Measurements from ENCODE around the gene CDCA3.

Gene CDCA3

GRCh38 chr12:6863586-6864321, 12.7 kb upstream of the CDCA3 start:
- DNase-seq (ENCODE audit: low read depth in 2 of 2) = no peak
- no peak overlapping the region for H3K4me3 ChIP-seq (replicated peaks in 1 of 2; ENCODE audit: low read depth in 2 of 2, low read length in 2 of 2)

GRCh38 chr12:6863033-6863432, 11.9 kb upstream of the CDCA3 start:
- TF ChIP-seq, protein P1, sequence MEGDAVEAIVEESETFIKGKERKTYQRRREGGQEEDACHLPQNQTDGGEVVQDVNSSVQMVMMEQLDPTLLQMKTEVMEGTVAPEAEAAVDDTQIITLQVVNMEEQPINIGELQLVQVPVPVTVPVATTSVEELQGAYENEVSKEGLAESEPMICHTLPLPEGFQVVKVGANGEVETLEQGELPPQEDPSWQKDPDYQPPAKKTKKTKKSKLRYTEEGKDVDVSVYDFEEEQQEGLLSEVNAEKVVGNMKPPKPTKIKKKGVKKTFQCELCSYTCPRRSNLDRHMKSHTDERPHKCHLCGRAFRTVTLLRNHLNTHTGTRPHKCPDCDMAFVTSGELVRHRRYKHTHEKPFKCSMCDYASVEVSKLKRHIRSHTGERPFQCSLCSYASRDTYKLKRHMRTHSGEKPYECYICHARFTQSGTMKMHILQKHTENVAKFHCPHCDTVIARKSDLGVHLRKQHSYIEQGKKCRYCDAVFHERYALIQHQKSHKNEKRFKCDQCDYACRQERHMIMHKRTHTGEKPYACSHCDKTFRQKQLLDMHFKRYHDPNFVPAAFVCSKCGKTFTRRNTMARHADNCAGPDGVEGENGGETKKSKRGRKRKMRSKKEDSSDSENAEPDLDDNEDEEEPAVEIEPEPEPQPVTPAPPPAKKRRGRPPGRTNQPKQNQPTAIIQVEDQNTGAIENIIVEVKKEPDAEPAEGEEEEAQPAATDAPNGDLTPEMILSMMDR (IDR thresholded peaks at IDR 0.05; ENCODE audit: low read depth, low read length) = no peak
- no peak for DNase-seq (ENCODE audit: low read depth in 2 of 2)
- no peak overlapping the region for H3K4me3 ChIP-seq (replicated peaks in 1 of 2; ENCODE audit: low read depth in 2 of 2, low read length in 2 of 2)

More at GRCh38 chr12:6863586-6864321, 12.7 kb upstream of the CDCA3 start:
- TF ChIP-seq, protein P1 (IDR thresholded peaks at IDR 0.05; ENCODE audit: low read depth, low read length) = no peak

DNA sequence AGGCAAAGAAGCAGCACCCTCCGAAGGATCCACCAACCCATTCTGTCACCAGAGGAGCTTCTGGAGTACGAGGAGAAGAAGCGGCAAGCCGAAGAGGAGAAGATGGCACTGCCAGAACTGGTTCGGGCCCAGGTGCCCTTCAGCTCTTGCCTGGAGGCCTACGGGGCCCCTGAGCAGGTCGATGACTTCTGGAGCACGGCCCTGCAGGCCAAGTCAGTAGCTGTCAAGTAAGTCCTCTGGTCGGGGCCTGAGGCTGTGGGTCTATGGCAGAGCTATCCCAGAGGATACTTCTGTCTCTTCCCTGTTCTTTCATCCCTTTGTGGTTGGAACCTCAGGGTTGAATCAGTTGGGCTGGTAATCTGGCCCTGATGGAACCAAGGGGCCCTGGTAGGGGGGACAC, 10.3 kb upstream of the CDCA3 start:
- no peak for DNase-seq (ENCODE audit: low read depth in 2 of 2)
- no peak overlapping the region for H3K4me3 ChIP-seq (replicated peaks in 1 of 2; ENCODE audit: low read depth in 2 of 2, low read length in 2 of 2)
- TF ChIP-seq, protein P1 (IDR thresholded peaks at IDR 0.05; ENCODE audit: low read depth, low read length) = no peak

GRCh38 chr12:6860942-6861341, 9.9 kb upstream of the CDCA3 start:
- TF ChIP-seq, protein P1 (IDR thresholded peaks at IDR 0.05; ENCODE audit: low read depth, low read length) = no peak
- H3K4me3 ChIP-seq (replicated peaks in 1 of 2; ENCODE audit: low read depth in 2 of 2, low read length in 2 of 2) = no peak overlapping the region
- no peak for DNase-seq (ENCODE audit: low read depth in 2 of 2)

DNA sequence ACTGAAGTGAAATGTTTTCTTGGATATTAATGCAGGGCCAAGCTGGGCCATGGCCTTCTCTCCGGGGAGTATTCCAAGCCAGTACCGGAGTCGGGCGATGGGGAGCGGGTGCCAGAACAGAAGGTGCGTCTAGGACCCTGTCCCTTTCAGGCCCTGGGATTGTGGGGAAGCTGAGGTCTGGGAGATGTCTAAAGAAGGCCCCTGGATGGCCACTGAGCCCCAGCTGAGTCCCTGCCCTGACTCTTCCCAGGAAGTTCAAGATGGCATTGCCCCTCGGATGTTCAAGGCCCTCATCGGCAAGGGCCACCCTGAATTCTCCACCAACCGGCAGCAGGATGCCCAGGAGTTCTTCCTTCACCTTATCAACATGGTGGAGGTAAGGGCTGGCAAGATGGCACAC, 9.0 kb upstream of the CDCA3 start:
- DNase-seq (ENCODE audit: low read depth in 2 of 2) = no peak
- no peak overlapping the region for H3K4me3 ChIP-seq (replicated peaks in 1 of 2; ENCODE audit: low read depth in 2 of 2, low read length in 2 of 2)
- TF ChIP-seq, protein P1 (IDR thresholded peaks at IDR 0.05; ENCODE audit: low read depth, low read length) = no peak

- no peak overlapping the region for H3K4me3 ChIP-seq (replicated peaks in 1 of 2; ENCODE audit: low read depth in 2 of 2, low read length in 2 of 2)
- TF ChIP-seq, protein P1 (IDR thresholded peaks at IDR 0.05; ENCODE audit: low read depth, low read length) = no peak
- DNase-seq (ENCODE audit: low read depth in 2 of 2) = no peak
Measured at GRCh38 chr12:6858799-6859198, 7.7 kb upstream of the CDCA3 start.

DNA sequence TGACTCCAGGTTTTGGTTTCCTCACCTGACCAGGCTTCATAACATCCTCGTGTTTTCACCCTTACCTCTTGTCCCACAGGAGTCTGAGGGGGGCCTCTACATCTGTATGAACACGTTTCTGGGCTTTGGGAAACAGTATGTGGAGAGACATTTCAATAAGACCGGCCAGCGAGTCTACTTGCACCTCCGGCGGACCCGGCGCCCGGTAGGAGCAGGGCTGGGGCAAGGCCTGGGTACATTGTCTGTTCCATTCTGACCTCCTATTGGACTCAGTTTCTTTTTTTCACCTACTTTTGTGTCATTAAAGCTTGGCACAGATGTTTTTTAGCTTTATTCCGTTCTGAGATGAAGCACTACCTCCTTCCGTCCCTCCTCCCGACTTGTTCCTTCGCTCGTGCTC, 4.2 kb upstream of the CDCA3 start:
- no peak for DNase-seq (ENCODE audit: low read depth in 2 of 2)
- H3K4me3 ChIP-seq (replicated peaks in 1 of 2; ENCODE audit: low read depth in 2 of 2, low read length in 2 of 2) = no peak overlapping the region
- TF ChIP-seq, protein P1 (IDR thresholded peaks at IDR 0.05; ENCODE audit: low read depth, low read length) = no peak

Measured in cardiac fibroblast (primary cell).